NCI-H1694 treated with DMSO at 0.1 percent for 48 hours (cell line): Measurements from ENCODE around the gene FAM83F.

Experiments
- DNase-seq: peaks from one replicate; lab custom pipeline; 2025; lab: John Stamatoyannopoulos, UW

The FAM83F gene

DNA sequence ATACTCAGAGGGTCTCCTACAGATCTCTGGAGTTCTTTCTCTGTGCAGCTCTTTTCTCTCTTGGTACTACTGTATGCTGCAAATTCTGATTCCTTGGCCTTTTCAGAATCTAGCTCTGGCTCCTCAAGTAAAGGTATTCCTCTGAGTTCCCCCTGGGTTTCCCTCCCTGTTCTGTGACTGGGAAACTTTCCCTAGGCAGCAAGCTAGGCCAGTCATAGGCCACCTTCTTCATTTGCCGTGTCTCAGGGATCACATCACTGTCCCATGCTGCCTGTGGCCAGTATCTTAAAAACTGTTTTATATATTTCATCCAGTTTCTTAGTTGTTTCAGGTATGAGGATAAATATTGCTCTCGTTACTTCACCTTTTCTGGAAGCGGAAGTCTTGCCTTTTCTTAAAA lies 71.2 kb downstream of the FAM83F start:
- no peak for DNase-seq

- DNase-seq: no peak
Measured at GRCh38 chr22:40067639-40068038, 72.9 kb downstream of the FAM83F start.

GRCh38 chr22:40070701-40071100 lies 75.9 kb downstream of the FAM83F start:
- DNase-seq: no peak

- DNase-seq: no peak
Measured at GRCh38 chr22:40071720-40072119, 77.0 kb downstream of the FAM83F start.

DNA sequence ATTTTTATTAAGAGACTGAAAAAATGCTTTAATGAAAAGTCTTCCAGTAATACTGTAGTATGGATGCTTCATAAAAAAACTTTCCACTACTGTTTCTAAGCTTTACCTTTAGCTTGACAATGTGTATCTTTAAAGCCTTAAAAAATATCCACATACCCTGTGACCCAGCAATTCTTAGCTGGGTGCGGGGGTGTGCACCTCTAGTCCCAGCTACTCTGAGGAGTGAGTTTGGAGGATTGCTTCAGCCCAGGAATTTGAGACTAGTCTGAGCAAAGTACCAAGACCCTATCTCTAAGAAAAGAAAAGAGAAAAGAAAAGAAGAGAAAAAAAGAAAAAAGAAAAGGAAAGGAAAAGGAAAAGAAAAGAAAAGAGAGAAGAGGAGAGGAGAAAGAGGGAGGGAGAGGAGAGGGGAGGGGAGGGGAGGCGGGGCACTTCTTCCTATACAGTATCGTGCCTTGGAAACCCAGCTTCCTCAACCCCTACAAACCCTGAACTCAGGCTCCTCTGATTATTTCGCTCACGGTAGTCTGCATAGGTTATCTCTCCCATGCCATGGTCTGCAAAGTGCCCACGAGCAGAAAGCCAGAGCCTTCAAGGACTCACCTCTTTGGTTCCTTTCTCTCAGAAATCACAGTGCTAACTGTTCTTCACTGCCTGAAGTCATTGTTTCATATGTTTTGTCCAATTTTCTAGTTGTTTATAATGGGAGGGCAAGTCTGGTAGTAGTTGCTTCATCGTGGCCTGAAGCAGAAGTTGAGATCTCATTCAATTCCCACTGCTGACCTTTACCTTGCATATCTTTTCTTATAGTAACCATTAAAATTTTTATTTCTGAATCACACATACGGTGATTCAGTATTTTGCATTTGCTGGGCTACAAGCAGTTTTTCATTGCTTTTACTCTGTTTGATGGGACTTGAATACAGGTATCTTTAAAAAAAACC lies 82.2 kb downstream of the FAM83F start:
- no peak for DNase-seq

- no peak for DNase-seq
Measured at GRCh38 chr22:40077646-40078016, 82.9 kb downstream of the FAM83F start.

DNA sequence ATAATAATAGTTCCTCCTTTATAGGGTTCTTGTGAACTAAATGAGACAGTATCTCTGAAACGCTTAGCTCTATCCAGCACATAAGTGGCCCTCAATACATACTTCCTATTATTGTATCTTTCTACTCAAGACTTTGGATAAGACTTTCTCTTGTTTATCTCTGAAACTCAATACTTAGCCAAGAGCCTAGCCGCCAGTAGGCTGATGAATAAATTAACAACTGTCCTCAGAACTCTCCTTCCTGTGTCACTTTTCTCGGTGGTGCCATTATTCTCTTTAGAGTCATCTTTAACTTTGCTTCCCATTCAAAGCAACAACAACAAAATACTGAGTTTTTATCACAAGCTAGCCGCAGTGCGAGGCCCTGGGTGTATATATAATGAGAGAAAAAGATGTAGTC lies 86.9 kb downstream of the FAM83F start:
- DNase-seq: no peak

DNA sequence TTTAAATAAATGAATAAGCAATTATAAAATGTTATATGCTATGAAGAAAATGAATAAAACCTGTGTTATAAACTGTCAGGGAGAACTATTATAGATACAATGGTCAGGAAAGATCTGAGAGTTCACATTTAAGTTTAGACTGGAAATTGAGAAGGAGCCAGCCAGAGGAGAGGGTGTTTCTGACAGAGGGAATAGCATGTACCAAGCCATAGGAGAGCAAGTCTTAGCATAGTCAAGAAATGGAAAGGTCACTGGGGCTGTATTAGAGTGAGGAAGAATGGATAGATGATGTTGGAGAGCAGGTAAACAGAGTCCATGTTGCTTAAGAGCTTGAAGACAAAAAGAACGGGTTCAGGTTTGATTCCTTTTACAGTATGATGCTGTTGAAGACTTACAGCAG lies 87.4 kb downstream of the FAM83F start:
- no peak for DNase-seq

- DNase-seq: no peak
Measured at GRCh38 chr22:40083794-40084193, 89.0 kb downstream of the FAM83F start.

DNA sequence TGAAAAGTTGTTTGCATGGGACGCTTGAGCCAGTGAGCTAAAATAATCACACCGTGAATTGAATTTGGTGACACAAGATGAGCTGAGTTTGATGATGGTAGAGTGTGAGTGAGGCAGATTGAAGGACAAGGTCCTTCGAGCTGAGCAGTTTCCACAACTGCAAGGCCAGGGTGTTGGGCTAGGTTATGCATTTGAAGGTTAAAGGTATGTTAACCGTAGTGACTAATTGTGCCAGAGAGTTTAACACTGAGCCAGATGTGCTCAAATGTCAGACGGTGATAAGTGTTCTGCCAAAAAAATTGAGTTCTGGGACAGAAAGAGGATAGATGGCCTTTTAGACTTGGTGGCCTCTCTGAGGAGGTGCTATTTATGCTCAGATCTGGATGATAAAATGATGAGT lies 89.5 kb downstream of the FAM83F start:
- DNase-seq: no peak

- no peak for DNase-seq
Measured at GRCh38 chr22:40088818-40089217, 94.1 kb downstream of the FAM83F start.
